ENCODE measurements around the gene SAXO1.

Gene SAXO1

DNA sequence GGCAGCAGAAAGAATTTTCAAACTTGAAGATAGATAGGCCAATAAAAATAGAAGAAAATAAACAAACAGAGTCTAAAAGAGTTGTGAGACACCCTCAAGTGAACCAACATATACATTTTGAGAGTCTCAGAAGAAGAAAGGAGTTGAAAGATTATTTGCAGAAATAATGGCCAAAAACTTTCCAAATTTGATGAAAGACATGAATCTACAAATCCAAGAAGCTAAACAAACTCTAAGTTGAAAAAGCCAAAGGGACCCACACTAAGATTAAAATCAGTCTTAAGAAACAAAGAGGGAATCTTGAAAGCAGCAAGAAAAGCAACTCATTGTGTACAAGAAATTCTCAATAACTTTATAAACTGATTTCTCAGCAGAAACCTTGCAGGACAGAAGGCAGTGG is 137.0 kb downstream of the SAXO1 start:
- Mint-ChIP-seq H3K4me1 (ENCODE audit: low read depth) (no peaks in the 10 kb centered on the region), H3K27ac (no peak overlapping the region), H3K36me3 (peaks cover 8% of the 10 kb centered on the region), H3K27me3 (no peaks in the 10 kb centered on the region), H3K4me3 (no peak overlapping the region), H3K9me3 (ENCODE audit: low read depth) (peaks cover 14% of the 10 kb centered on the region)

DNA sequence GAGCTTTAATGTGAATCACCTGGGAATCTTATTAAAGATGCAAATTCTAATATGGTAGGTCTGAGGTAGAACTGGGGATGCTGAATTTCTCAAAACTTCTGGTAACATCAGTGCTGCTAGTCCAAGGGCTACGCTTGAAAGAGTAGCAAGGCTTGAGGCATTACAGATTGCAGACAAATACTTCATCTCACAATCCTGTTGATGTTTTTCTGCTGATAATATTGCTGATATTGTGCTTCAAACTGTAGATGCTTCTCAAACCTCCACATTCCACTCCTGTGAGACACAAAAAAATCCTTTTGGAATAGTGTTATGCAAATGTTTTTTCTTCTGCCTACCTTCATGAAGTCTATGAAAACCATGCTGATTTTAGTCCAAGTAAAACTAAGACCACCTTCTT is 139.5 kb downstream of the SAXO1 start:
- Mint-ChIP-seq H3K36me3 (peaks cover 8% of the 10 kb centered on the region), H3K4me1 (ENCODE audit: low read depth) (no peaks in the 10 kb centered on the region), H3K9me3 (ENCODE audit: low read depth) (peaks cover 5% of the 10 kb centered on the region), H3K27me3 (no peaks in the 10 kb centered on the region), H3K27ac (no peak overlapping the region), H3K4me3 (no peak overlapping the region)

DNA sequence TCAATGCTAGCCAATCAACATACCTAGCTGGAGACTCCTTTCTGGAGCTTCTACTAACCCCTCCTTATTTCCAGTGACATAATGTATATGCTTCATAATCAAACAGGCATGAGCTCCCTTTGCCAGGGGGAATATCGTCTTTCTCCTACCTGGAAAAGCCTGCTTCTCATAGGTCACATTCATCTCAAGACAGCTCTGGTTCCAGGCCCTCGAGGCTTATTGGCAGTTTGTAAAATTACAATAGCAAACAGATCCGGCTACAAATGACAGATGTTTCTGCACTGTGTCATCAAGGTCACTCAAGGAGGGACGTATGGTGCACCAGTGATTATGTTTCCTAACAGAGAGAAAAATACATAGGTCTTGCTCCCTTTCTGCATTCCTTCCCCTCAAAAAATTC is 140.0 kb downstream of the SAXO1 start:
- Mint-ChIP-seq H3K27me3 (no peaks in the 10 kb centered on the region), H3K4me1 (ENCODE audit: low read depth) (no peaks in the 10 kb centered on the region), H3K4me3 (no peak overlapping the region), H3K9me3 (ENCODE audit: low read depth) (peaks cover 5% of the 10 kb centered on the region), H3K36me3 (peaks cover 8% of the 10 kb centered on the region), H3K27ac (no peak overlapping the region)

DNA sequence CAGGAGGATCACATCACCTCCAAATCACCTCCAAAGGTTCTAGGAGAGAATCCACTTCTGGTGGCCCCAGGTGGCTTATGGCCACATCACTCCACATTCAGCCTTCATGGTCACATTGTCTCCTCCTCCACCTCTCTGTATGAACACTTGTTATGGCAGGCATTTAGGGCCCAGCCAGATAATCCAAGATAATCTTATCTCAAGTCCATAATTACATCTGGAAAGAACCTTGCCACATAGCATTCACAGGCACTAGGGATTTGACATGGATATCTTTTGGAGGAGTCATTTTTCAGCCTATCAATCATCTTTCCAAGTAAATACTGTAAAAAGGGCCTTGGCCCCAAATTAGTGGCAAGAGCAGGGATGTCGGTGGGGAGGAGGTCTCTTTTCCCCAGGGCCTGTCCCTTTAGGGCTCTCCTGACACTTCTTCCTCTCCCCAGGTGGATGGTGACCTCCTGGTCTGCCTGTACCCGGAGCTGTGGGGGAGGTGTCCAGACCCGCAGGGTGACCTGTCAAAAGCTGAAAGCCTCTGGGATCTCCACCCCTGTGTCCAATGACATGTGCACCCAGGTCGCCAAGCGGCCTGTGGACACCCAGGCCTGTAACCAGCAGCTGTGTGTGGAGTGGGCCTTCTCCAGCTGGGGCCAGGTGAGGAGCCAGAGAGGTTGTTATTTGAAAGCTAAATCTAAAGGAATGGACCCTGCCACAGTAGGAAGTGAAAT is 140.9 kb downstream of the SAXO1 start:
- Mint-ChIP-seq H3K9me3 (ENCODE audit: low read depth) (peaks cover 5% of the 10 kb centered on the region), H3K27ac (no peak overlapping the region), H3K36me3 (peaks cover 8% of the 10 kb centered on the region), H3K4me3 (no peak overlapping the region), H3K4me1 (ENCODE audit: low read depth) (no peaks in the 10 kb centered on the region), H3K27me3 (no peaks in the 10 kb centered on the region)

DNA sequence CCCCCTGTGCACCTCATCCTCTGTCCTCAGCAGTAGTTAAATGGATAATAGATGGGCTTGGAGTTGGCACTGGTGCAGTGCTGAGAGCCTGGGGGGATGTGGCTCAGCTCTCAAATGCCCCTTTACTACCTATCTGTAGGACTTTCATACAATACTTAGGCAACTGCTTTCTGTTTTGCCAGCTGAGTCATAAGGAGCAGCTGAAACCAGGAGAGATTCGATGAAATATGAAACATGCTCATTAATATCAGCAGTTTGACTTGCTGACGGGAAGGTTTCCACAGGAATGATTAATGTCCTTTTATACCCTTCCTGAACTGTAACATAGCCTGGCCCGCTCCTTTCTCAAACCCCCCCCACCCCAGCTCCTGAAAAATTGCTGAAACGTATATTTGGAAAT is 142.6 kb downstream of the SAXO1 start:
- Mint-ChIP-seq H3K4me1 (ENCODE audit: low read depth) (no peaks in the 10 kb centered on the region), H3K9me3 (ENCODE audit: low read depth) (peaks cover 5% of the 10 kb centered on the region), H3K27ac (no peak overlapping the region)

DNA sequence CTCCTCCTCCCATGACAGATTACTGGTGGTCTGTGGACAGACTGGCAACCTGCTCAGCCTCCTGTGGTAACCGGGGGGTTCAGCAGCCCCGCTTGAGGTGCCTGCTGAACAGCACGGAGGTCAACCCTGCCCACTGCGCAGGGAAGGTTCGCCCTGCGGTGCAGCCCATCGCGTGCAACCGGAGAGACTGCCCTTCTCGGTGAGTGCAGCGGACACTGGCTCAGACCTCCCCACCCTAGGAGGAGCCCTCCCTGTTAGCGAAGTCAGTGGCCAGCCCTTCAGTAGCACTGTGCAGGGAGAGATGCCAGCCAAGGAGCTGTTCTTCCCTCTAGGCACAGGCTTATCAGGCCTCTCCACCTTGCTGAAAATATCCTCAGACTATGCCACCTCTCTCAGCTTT is 143.5 kb downstream of the SAXO1 start:
- Mint-ChIP-seq H3K4me3 (no peak overlapping the region), H3K27ac (no peak overlapping the region), H3K9me3 (ENCODE audit: low read depth) (peaks cover 4% of the 10 kb centered on the region), H3K4me1 (ENCODE audit: low read depth) (no peaks in the 10 kb centered on the region), H3K27me3 (peaks cover 4% of the 10 kb centered on the region), H3K36me3 (no peaks in the 10 kb centered on the region)

More for the DNA sequence above, 142.6 kb downstream of the SAXO1 start:
- Mint-ChIP-seq H3K27me3 (peaks cover 3% of the 10 kb centered on the region), H3K4me3 (no peak overlapping the region), H3K36me3 (no peaks in the 10 kb centered on the region)

GRCh38 chr9:18888290-18888689 is 144.7 kb downstream of the SAXO1 start:
- Mint-ChIP-seq H3K36me3 (no peaks in the 10 kb centered on the region), H3K9me3 (ENCODE audit: low read depth) (no peaks in the 10 kb centered on the region), H3K27ac (no peak overlapping the region), H3K4me1 (ENCODE audit: low read depth) (no peaks in the 10 kb centered on the region), H3K4me3 (no peak overlapping the region), H3K27me3 (peaks cover 6% of the 10 kb centered on the region)

GRCh38 chr9:18887546-18887945 is 145.5 kb downstream of the SAXO1 start:
- Mint-ChIP-seq H3K27me3 (peaks cover 9% of the 10 kb centered on the region), H3K4me1 (ENCODE audit: low read depth) (no peaks in the 10 kb centered on the region), H3K27ac (no peak overlapping the region), H3K4me3 (no peak overlapping the region), H3K36me3 (no peaks in the 10 kb centered on the region), H3K9me3 (ENCODE audit: low read depth) (no peaks in the 10 kb centered on the region)

DNA sequence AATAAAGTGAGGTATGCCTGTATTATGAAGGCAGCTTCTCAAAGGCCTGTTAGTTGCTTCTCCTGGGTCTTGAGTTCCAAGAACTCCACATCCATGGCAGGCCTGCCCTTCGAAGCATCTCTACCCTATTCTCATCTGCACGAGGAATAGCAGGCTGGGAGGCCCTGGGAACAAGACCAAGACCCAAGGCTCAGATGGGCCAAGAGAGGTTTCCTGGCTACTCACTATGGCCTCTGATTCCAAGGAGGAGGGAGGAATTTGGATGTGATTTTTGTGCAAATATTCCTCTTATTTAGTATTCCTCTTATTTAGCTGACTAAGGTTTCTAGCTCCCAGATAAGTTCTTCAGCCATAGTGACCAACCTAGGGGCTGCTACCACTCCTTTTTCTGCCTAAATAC is 151.3 kb downstream of the SAXO1 start:
- H3K4me3 Mint-ChIP-seq, result no peak overlapping the region
- H3K27ac Mint-ChIP-seq, result no peak overlapping the region

DNA sequence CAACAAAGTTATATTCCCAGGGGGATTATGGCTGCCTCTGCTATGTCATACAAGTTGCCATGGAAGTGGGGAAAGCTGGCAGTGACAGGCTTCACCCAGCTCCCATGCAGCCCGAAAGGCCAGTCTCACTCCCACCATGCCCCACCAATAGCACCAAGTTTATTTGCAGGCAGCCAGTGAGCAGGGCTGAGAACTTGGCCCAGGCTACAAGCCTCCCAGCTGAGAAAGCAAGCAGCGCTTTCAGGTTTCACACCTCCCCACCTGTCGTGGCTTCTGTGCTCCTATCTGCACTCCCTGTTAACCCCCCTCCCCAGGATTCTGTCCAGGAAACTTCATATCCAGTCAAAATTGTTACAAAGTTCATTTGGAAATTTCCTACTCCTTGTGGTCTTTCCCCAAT is 155.0 kb downstream of the SAXO1 start:
- H3K4me3 Mint-ChIP-seq, result no peak overlapping the region
- H3K9me3 Mint-ChIP-seq (ENCODE audit: low read depth), result peaks cover 11% of the 10 kb centered on the region
- no peak overlapping the region for H3K27ac Mint-ChIP-seq
- H3K4me1 Mint-ChIP-seq (ENCODE audit: low read depth), result no peaks in the 10 kb centered on the region
- H3K36me3 Mint-ChIP-seq, result no peaks in the 10 kb centered on the region
- H3K27me3 Mint-ChIP-seq, result peaks cover 12% of the 10 kb centered on the region

More for the DNA sequence above, 151.3 kb downstream of the SAXO1 start:
- H3K4me1 Mint-ChIP-seq (ENCODE audit: low read depth), result no peaks in the 10 kb centered on the region
- no peaks in the 10 kb centered on the region for H3K36me3 Mint-ChIP-seq
- peaks cover 16% of the 10 kb centered on the region for H3K27me3 Mint-ChIP-seq
- H3K9me3 Mint-ChIP-seq (ENCODE audit: low read depth), result no peaks in the 10 kb centered on the region
